ENCODE results near the gene SEMA3D. TPM values are rescaled to one million over a fixed set of nuclear protein-coding genes. Genes with fewer than 3 reads are reported as not detected.

Gene SEMA3D
- 1.4 TPM for total RNA-seq (2021; ENCODE audit: unreplicated experiment)
- polyA plus RNA-seq (2012), result 0.30 and 0.64 TPM in 2 replicates
- percentile 25 among the genes with signal in this experiment for Bru-seq, nascent RNA
- BruChase-seq, experiment 1, labeled RNA remaining after a 6-hour chase, result percentile 20 among the genes with signal in this experiment
- BruChase-seq, experiment 2, labeled RNA remaining after a 2-hour chase, result percentile 20 among the genes with signal in this experiment
- long read RNA-seq, result 0 reads

DNA sequence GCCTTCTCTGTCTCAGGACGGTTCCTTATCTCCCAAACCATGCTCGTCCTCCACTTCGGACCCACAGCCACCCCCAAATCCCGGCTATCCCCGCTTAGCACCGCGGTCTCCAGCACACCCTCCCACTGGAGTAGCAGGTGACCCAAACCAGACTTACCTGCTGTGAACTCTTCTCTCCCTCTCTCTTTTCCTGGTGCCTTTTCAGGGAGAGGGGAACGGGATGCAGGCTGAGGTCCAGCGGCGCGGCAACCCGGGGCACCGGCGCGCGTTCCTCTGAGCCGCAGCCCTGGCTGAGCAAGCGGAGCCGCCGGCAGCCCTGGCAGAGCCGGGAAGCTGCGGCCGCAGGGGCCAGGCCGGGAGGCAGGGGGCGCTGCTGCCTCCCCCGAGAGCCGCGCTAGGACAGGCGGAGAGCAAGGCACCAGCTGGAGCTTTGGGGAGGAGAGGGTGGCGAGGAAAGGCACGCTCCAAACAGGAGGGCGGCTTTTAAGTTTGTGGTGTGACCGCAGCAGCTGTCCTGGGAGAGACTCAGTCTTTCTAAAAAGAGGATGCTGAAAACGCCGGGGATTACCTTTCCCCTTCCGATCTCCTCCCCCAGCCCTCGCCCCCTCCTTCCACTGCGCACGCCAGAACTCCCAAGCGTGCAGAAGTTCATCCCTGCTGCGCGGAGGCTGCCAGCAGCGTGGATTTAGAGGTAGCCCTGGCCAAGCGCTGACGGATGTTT is at the start of gene SEMA3D:
SEMA3D (minus strand) TSS at position 536 of the 721 bp plus-strand sequence. CDS start 65,165 bp downstream, outside the sequence.
- CTCF ChIA-PET, result interaction anchor here (1.3 kb wide), 1 partner anchor 643 kb away, joined by 5 read pairs; no protein-coding TSS in a partner anchor
- H3K4me3 ChIP-seq (replicated peaks in 1 of 2; ENCODE audit: low read depth in 1 of 2, low read length in 2 of 2), result peak within 1 kb of the TSS; percentile 62 to 66
- DNase-seq (ENCODE audit: low read depth, low spot score), result peak; percentile 48
- no peaks in the 10 kb centered on the region for H3K27me3 ChIP-seq (ENCODE audit: insufficient read depth, low read length)
- peak; percentile 97 for ATAC-seq
- no peaks in the 10 kb centered on the region for H3K79me2 ChIP-seq (ENCODE audit: insufficient read depth, low read length)
- no TSS peak for BruUV-seq (replicated peaks)
- H3K27ac ChIP-seq (ENCODE audit: low read depth, low read length), result no peak within 1 kb of the TSS; the same call in 1 of the 2 replicates
- POLR2A ChIA-PET, result no interaction called here
- no peaks in the 10 kb centered on the region for H4K20me1 ChIP-seq (ENCODE audit: insufficient read depth)
- RAD21 ChIA-PET (ENCODE audit: low non-redundant PET in 1 of 2, low total read pairs in 2 of 2, uncharacterized antibody in 2 of 2, unreplicated experiment in 2 of 2), result no interaction called here
- H3K4me2 ChIP-seq (ENCODE audit: low read length), result peak within 1 kb of the TSS; percentile 81
- peaks cover 5 to 8% of the 10 kb centered on the region in 2 experiments; a peak in 3 of 4 replicates for H3K4me1 ChIP-seq (ENCODE audit: control insufficient read depth in 1 of 2, insufficient read depth in 2 of 2, low read length in 2 of 2)
- peak within 1 kb of the TSS; percentile 89 for H2AFZ ChIP-seq (ENCODE audit: low read depth, low read length, poor library complexity, severe bottlenecking)
- H3K9me3 ChIP-seq (ENCODE audit: control insufficient read depth in 1 of 2, insufficient read depth in 1 of 2, low read depth in 1 of 2, low read length in 2 of 2), result no peaks in the 10 kb centered on the region
- peak within 1 kb of the TSS; percentile 26; the same call in 1 of the 2 replicates for H3K9ac ChIP-seq (ENCODE audit: low read length)
- no peaks in the 10 kb centered on the region for H3K9me2 ChIP-seq (ENCODE audit: insufficient read depth)
- intact Hi-C loops (cut with micrococcal nuclease), result loop anchor here (5.0 to 10.0 kb wide), 2 partner anchors 278 to 566 kb away; no protein-coding TSS in a partner anchor
- no peaks in the 10 kb centered on the region for H3K36me3 ChIP-seq (ENCODE audit: control insufficient read depth in 1 of 2, insufficient read depth in 2 of 2, low read length in 2 of 2)
- TF ChIP-seq, protein P1, sequence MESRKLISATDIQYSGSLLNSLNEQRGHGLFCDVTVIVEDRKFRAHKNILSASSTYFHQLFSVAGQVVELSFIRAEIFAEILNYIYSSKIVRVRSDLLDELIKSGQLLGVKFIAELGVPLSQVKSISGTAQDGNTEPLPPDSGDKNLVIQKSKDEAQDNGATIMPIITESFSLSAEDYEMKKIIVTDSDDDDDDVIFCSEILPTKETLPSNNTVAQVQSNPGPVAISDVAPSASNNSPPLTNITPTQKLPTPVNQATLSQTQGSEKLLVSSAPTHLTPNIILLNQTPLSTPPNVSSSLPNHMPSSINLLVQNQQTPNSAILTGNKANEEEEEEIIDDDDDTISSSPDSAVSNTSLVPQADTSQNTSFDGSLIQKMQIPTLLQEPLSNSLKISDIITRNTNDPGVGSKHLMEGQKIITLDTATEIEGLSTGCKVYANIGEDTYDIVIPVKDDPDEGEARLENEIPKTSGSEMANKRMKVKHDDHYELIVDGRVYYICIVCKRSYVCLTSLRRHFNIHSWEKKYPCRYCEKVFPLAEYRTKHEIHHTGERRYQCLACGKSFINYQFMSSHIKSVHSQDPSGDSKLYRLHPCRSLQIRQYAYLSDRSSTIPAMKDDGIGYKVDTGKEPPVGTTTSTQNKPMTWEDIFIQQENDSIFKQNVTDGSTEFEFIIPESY (IDR thresholded peaks at IDR 0.05; ENCODE audit: extremely low read depth, insufficient replicate concordance, low read length), result no peak
- no peak for TF ChIP-seq EZH2 (IDR thresholded peaks at IDR 0.05)
- TF ChIP-seq POLR2AphosphoS5 (IDR thresholded peaks at IDR 0.05; ENCODE audit: low read depth, low read length), result no peak
- TF ChIP-seq TCF7L2 (IDR thresholded peaks at IDR 0.05; ENCODE audit: borderline replicate concordance, extremely low read depth, insufficient read depth, insufficient read length), result no peak
- TF ChIP-seq, protein P2, sequence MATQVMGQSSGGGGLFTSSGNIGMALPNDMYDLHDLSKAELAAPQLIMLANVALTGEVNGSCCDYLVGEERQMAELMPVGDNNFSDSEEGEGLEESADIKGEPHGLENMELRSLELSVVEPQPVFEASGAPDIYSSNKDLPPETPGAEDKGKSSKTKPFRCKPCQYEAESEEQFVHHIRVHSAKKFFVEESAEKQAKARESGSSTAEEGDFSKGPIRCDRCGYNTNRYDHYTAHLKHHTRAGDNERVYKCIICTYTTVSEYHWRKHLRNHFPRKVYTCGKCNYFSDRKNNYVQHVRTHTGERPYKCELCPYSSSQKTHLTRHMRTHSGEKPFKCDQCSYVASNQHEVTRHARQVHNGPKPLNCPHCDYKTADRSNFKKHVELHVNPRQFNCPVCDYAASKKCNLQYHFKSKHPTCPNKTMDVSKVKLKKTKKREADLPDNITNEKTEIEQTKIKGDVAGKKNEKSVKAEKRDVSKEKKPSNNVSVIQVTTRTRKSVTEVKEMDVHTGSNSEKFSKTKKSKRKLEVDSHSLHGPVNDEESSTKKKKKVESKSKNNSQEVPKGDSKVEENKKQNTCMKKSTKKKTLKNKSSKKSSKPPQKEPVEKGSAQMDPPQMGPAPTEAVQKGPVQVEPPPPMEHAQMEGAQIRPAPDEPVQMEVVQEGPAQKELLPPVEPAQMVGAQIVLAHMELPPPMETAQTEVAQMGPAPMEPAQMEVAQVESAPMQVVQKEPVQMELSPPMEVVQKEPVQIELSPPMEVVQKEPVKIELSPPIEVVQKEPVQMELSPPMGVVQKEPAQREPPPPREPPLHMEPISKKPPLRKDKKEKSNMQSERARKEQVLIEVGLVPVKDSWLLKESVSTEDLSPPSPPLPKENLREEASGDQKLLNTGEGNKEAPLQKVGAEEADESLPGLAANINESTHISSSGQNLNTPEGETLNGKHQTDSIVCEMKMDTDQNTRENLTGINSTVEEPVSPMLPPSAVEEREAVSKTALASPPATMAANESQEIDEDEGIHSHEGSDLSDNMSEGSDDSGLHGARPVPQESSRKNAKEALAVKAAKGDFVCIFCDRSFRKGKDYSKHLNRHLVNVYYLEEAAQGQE (IDR thresholded peaks at IDR 0.05; ENCODE audit: low read depth), result no peak
- TF ChIP-seq, protein P3, sequence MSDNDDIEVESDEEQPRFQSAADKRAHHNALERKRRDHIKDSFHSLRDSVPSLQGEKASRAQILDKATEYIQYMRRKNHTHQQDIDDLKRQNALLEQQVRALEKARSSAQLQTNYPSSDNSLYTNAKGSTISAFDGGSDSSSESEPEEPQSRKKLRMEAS (IDR thresholded peaks at IDR 0.05), result peak; percentile 57; the same call in 1 of the 2 replicates
- TF ChIP-seq, protein P4, sequence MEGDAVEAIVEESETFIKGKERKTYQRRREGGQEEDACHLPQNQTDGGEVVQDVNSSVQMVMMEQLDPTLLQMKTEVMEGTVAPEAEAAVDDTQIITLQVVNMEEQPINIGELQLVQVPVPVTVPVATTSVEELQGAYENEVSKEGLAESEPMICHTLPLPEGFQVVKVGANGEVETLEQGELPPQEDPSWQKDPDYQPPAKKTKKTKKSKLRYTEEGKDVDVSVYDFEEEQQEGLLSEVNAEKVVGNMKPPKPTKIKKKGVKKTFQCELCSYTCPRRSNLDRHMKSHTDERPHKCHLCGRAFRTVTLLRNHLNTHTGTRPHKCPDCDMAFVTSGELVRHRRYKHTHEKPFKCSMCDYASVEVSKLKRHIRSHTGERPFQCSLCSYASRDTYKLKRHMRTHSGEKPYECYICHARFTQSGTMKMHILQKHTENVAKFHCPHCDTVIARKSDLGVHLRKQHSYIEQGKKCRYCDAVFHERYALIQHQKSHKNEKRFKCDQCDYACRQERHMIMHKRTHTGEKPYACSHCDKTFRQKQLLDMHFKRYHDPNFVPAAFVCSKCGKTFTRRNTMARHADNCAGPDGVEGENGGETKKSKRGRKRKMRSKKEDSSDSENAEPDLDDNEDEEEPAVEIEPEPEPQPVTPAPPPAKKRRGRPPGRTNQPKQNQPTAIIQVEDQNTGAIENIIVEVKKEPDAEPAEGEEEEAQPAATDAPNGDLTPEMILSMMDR (IDR thresholded peaks at IDR 0.05 in 2 of 3, conservative IDR thresholded peaks at IDR 0.05 in 1 of 3; ENCODE audit: borderline replicate concordance in 1 of 3, insufficient read depth in 1 of 3, low read depth in 2 of 3, low read length in 2 of 3), result peak; percentile 44 to 93 (median 82); a peak in 5 of 6 replicates
- TF ChIP-seq EGR1 (IDR thresholded peaks at IDR 0.05; ENCODE audit: low read depth), result no peak
- peak; percentile 63 for TF ChIP-seq RAD21 (IDR thresholded peaks at IDR 0.05; ENCODE audit: low read depth)
- no peak for TF ChIP-seq SRF (IDR thresholded peaks at IDR 0.05; ENCODE audit: low read depth)
- TF ChIP-seq SIN3A (IDR thresholded peaks at IDR 0.05; ENCODE audit: low read depth), result no peak
- TF ChIP-seq EZH2phosphoT487 (IDR thresholded peaks at IDR 0.05; ENCODE audit: borderline replicate concordance), result no peak
- no peak for TF ChIP-seq FOSL1 (IDR thresholded peaks at IDR 0.05; ENCODE audit: low read depth)
- TF ChIP-seq ZNF274 (IDR thresholded peaks at IDR 0.05; ENCODE audit: low read depth, low read length), result no peak
- TF ChIP-seq ZFX (IDR thresholded peaks at IDR 0.05), result no peak
- no peak for TF ChIP-seq CEBPB (IDR thresholded peaks at IDR 0.05; ENCODE audit: low read depth)
- TF ChIP-seq YY1 (IDR thresholded peaks at IDR 0.05; ENCODE audit: extremely low read depth, insufficient replicate concordance, low read depth, low read length), result no peak
- TF ChIP-seq POLR2A (IDR thresholded peaks at IDR 0.05; ENCODE audit: borderline replicate concordance, extremely low read depth, insufficient read depth, insufficient read length), result no peak
